Fibroblast of lung (primary cell): ENCODE results near the gene ACOXL. TPM values are rescaled to one million over a fixed set of nuclear protein-coding genes. Genes with fewer than 3 reads are reported as not detected.
A peak's percentile ranks its signal among the peaks of the same experiment; 100 is the strongest.

Experiments
- DNase-seq, 2 donors: peaks; one replicate each; pipeline versions ENCODE4 v3.0.0 to v3.0.0-alpha.2; 2010; ENCODE audit warnings: low read depth in 2 of 2
- H2AFZ ChIP-seq: 2 replicates; pipeline ENCODE4 v1.5.1; 2012; ENCODE audit warnings: low read length, control low read depth, inconsistent platforms
- H3K27ac ChIP-seq: 2 replicates; pipeline ENCODE4 v1.5.1; 2011; ENCODE audit warnings: low read length, control low read depth; ENCODE audit not compliant: insufficient read depth
- H3K27me3 ChIP-seq: 2 replicates; pipeline ENCODE4 v1.5.1; 2011; ENCODE audit warnings: mild to moderate bottlenecking, low read length; ENCODE audit not compliant: control insufficient read depth, insufficient read depth
- H3K36me3 ChIP-seq: 2 replicates; pipeline ENCODE4 v1.5.1; 2011; ENCODE audit warnings: low read length; ENCODE audit not compliant: control insufficient read depth, insufficient read depth
- H3K4me1 ChIP-seq: 2 replicates; pipeline ENCODE4 v1.5.1; 2011; ENCODE audit warnings: low read length; ENCODE audit not compliant: control insufficient read depth, insufficient read depth; ENCODE audit errors: extremely low read depth
- H3K4me2 ChIP-seq: 2 replicates; pipeline ENCODE4 v1.5.1; 2011; ENCODE audit warnings: low read length, control low read depth; ENCODE audit not compliant: insufficient read depth; ENCODE audit errors: extremely low read depth
- H3K4me3 ChIP-seq, 4 experiments: fragments of 200-600 bp in 1 of 4; sonication (generic) in 1 of 4; replicated peaks in 1 of 4; 2 replicates each; pipeline ENCODE4 v1.5.1; 2011 to 2016; ENCODE audit warnings: low read length in 4 of 4, low read depth in 3 of 4, mild to moderate bottlenecking in 3 of 4, control low read depth in 2 of 4, inconsistent platforms in 1 of 4, mixed read lengths in 1 of 4; ENCODE audit not compliant: insufficient read depth in 1 of 4; ENCODE audit errors: control extremely low read depth in 1 of 4
- H3K79me2 ChIP-seq: 2 replicates; pipeline ENCODE4 v1.5.1; 2012; ENCODE audit warnings: mild to moderate bottlenecking, low read length, inconsistent platforms; ENCODE audit not compliant: control insufficient read depth, insufficient read depth
- H3K9ac ChIP-seq: 2 replicates; pipeline ENCODE4 v1.5.1; 2011; ENCODE audit warnings: mild to moderate bottlenecking, low read length, control low read depth; ENCODE audit not compliant: insufficient read depth
- H3K9me3 ChIP-seq: 2 replicates; pipeline ENCODE4 v1.5.1; 2012; ENCODE audit warnings: low read depth, low read length; ENCODE audit not compliant: control insufficient read depth, insufficient read depth
- H4K20me1 ChIP-seq: 2 replicates; pipeline ENCODE4 v1.5.1; 2011; ENCODE audit warnings: low read length; ENCODE audit not compliant: control insufficient read depth, insufficient read depth; ENCODE audit errors: extremely low read depth
- CTCF ChIP-seq, 2 donors: IDR thresholded peaks in 1 of 2; conservative IDR thresholded peaks in 1 of 2; 1 replicate in 1 of 2; 2 replicates in 1 of 2; pipeline ENCODE4 v1.5.1; 2011 to 2012; ENCODE audit warnings: low read length in 2 of 2, control low read depth in 1 of 2, inconsistent platforms in 1 of 2, low read depth in 1 of 2, mild to moderate bottlenecking in 1 of 2
- EZH2 ChIP-seq: IDR thresholded peaks from 2 replicates; pipeline ENCODE4 v1.5.1; 2012; ENCODE audit warnings: low read length, control low read depth, mild to moderate bottlenecking; ENCODE audit errors: missing control alignments
- polyA plus RNA-seq, 2 donors: library from polyadenylated mRNA; depleted of rRNA in 1 of 2; stranded (reverse) in 1 of 2; unstranded in 1 of 2; fragments of >200 nt; gene quantifications; 2 replicates each; pipeline ENCODE4 v1.2.1, GENCODE V29; 2011 to 2012; ENCODE audit warnings: missing spikeins in 1 of 2
- total RNA-seq: library from RNA; depleted of rRNA; stranded (reverse); fragments of >200 nt; gene quantifications from 2 replicates; pipeline ENCODE4 v1.2.1, GENCODE V29; 2014

ACOXL gene
- total and polyA plus RNA-seq, 2 donors (not counting 1 experiment from before 2014, with no cell fraction given), result not detected

GRCh38 chr2:110741491-110741980 is 9.2 kb downstream of the ACOXL start:
- no peak overlapping the region for H3K9ac ChIP-seq

GRCh38 chr2:110742412-110742811 is 10.0 kb downstream of the ACOXL start:
- no peak overlapping the region for H3K4me3 ChIP-seq
- H2AFZ ChIP-seq, result no peak overlapping the region
- H3K36me3 ChIP-seq, result no peaks in the 10 kb centered on the region
- no peak overlapping the region for H3K9ac ChIP-seq
- no peaks in the 10 kb centered on the region for H4K20me1 ChIP-seq
- H3K27me3 ChIP-seq, result peaks cover 24% of the 10 kb centered on the region
- no peaks in the 10 kb centered on the region for H3K4me1 ChIP-seq
- no peaks in the 10 kb centered on the region for H3K79me2 ChIP-seq
- TF ChIP-seq CTCF (conservative IDR thresholded peaks at IDR 0.05 in 1 of 2, IDR thresholded peaks at IDR 0.05 in 1 of 2; ENCODE audit: low read depth in 1 of 2, low read length in 2 of 2) (no peak), EZH2 (no peak)
- H3K4me2 ChIP-seq, result no peak overlapping the region
- no peak for DNase-seq
- no peak overlapping the region for H3K27ac ChIP-seq
- H3K9me3 ChIP-seq, result no peaks in the 10 kb centered on the region

More at GRCh38 chr2:110741491-110741980, 9.2 kb downstream of the ACOXL start:
- Histone ChIP-seq H3K79me2 (no peaks in the 10 kb centered on the region), H3K4me3 (no peak overlapping the region), H3K9me3 (no peaks in the 10 kb centered on the region), H3K36me3 (no peaks in the 10 kb centered on the region), H3K4me2 (no peak overlapping the region), H3K27me3 (peaks cover 24% of the 10 kb centered on the region), H3K4me1 (no peaks in the 10 kb centered on the region), H3K27ac (no peak overlapping the region), H4K20me1 (no peaks in the 10 kb centered on the region), H2AFZ (no peak overlapping the region)
- TF ChIP-seq EZH2 (no peak), CTCF (conservative IDR thresholded peaks at IDR 0.05 in 1 of 2, IDR thresholded peaks at IDR 0.05 in 1 of 2; ENCODE audit: low read depth in 1 of 2, low read length in 2 of 2) (no peak)
- DNase-seq, result peak in 1 of 2 donors; percentile 71

- H3K4me3 ChIP-seq, result no peak overlapping the region
These were observed 11.2 kb downstream of the ACOXL start for GRCh38 chr2:110743600-110743999.

More at GRCh38 chr2:110743600-110743999, 11.2 kb downstream of the ACOXL start:
- no peak overlapping the region for H3K4me2 ChIP-seq
- H3K79me2 ChIP-seq, result no peaks in the 10 kb centered on the region
- no peaks in the 10 kb centered on the region for H3K36me3 ChIP-seq
- TF ChIP-seq CTCF (conservative IDR thresholded peaks at IDR 0.05 in 1 of 2, IDR thresholded peaks at IDR 0.05 in 1 of 2; ENCODE audit: low read depth in 1 of 2, low read length in 2 of 2) (no peak), EZH2 (no peak)
- no peaks in the 10 kb centered on the region for H4K20me1 ChIP-seq
- H3K27ac ChIP-seq, result no peak overlapping the region
- no peaks in the 10 kb centered on the region for H3K9me3 ChIP-seq
- H2AFZ ChIP-seq, result no peak overlapping the region
- H3K27me3 ChIP-seq, result peaks cover 26% of the 10 kb centered on the region
- H3K9ac ChIP-seq, result no peak overlapping the region
- H3K4me1 ChIP-seq, result no peaks in the 10 kb centered on the region
- no peak for DNase-seq
